Islet precursor cell (in vitro differentiated cells): ENCODE data around the gene DCC.
A peak's percentile ranks its signal among the peaks of the same experiment; 100 is the strongest.

Experiments
- DNase-seq: peaks from one replicate; pipeline ENCODE4 v3.0.0-alpha.2; 2018

DCC gene

DNA sequence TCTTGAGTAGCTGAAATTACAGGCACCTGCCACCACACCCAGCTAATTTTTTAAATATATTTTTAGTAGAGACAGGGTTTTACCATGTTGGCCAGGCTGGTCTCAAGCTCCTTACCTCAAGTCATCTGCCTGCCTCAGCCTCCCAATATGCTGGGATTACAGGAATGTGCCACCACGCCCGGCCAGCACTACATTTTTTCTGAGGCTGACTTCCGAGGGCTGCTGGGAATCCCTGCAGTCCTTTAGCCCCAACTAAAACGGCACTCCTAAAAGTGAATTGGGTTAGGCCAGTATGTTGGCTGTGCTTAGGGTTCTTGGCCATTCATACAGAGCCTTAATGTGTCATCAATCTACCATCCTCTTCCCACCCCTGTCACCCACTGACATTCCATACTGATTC, 375.4 kb downstream of the DCC start:
- DNase-seq, result peak; percentile 54

DNA sequence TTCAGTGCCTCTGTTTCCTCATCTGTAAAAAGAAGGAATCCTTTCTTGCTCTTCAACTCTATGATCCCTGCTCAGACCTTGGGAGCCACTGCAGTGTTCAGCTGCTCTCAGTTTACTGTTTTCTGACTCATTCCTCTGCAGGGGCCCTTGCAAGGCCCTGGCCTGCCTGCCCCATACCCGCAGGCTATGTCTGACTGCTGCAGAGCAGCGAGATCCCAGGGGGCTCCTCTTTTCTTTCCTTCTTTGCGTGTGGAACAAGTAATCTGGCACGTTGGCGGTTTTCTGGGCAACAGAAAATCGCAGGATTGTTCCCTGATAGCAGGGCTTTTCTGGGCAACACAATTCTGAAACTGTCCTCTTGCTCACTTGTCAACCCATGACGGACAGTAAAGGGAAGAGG, 376.0 kb downstream of the DCC start:
- DNase-seq, result peak; percentile 81

DNA sequence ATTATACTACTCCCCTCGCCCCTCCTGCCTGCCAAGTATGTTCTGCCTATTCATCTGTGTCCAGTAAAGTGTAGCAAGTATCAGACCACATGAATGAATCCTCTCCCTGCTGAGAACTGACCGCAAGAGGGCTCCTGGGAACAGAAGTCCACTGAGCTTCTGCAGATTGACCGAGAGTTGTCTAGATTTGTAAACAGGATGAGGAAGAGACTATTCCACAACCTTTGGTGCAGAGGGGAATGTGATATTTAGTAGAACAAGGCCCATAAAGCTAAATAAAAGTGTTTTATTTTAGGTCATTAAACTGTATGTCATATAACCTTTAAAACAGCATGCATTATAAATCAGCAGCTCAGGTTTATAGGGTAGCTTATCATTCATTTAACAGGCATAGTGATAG, 377.0 kb downstream of the DCC start:
- peak; percentile 60 for DNase-seq

DNA sequence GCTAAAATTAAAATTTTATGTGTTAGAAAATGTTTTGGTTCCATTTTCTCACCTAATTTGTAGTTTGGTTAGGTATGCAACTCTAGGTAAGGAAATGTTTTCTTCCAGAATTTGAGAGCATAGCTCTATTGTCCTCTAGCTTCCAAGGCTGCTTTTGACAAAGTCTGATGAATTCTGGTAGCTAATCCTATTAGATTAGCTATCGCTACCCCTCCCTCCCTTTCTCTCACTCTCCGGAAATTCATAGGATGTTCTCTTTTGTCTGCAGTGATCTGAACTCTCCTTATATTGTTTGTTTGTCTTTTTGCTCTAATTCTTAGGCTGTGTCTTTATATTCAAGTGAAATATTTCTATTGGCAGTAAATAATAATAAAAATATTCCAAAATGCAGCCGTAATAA, 382.9 kb downstream of the DCC start:
- no peak for DNase-seq

DNA sequence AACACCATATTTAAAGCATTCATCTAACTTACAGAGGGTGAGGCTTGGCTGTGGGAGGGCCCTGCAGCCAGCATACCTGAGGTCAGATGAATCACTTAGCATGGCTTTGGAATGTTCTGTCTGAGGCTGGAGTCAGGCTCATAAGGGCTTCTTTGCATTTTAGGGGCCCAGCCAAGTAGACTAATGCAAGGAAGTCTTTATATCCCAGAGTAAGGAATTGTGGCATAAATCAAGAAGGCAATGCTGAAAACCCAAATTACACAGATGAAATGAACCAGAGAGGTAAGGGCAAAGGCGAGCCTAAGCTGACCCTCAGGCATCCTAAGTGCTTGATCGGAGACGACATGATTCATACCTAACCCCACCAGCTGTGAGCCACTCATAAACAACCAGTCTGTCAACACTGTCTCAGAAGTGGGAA, 383.6 kb downstream of the DCC start:
- DNase-seq, result peak; percentile 95

DNA sequence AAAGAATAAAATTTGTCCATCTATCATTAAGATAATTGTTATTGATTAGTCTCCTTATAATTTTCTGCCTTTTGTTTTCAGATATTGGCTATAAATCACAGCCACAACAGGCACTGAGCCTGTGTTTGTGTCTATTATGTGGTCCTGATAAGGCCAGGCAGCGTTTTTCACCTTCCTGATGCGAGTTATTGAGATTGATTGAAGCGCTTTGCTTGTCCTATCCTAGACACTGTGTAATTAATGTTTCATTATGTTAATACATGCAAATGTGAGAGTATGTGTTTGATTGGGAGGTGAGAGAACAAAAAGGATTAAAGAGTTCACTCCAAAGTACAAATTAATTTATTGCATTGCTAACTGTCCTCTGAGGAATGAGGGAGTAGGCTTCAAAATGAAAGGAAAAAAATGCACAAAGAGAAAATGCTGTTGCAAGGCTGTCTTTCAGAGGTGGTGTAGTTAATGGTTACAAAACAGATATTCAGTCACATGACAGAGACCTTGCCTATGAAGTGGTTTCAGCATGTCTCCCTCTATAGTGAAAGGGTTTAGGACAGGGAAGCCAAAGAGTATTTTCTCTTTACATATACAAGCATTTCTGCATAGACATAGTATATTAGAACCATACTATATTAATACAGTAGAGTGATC, 391.1 kb downstream of the DCC start:
- DNase-seq, result no peak

DNA sequence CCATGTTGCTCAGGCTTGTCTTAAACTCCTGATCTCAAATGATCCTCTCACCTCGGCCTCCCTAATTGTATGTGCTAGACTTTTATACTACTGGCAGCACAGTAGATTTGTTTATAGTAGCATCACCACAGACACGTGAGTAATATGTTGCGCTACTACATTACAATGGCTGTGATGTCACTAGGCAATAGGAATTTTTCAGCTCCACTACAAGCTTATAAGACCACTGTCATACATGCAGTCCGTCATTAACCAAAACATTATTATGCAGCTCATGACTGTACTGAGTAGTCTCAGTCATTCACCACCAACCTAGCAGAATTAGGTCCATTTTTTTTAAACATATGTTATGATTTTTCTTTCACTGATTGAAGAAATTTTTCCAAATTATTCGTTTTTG, 398.9 kb downstream of the DCC start:
- no peak for DNase-seq

DNA sequence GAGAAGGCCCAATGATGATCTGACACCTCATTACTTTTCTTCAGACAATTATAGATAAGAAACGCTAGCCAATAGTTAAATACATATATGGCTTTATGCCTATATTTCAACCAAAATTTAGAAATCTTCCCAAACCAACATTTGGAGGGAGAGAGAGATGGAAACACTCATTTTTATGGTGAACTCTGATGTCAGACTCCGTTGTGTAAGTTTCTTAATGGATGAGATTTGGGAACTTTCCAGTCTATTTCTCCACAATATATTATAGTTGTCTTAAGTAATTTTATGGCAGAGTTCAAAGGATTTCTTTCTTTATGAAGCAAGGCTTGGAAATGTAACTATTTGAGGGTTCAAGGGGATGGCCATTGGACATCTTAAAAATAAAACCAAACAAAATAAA, 407.0 kb downstream of the DCC start:
- DNase-seq, result no peak

DNA sequence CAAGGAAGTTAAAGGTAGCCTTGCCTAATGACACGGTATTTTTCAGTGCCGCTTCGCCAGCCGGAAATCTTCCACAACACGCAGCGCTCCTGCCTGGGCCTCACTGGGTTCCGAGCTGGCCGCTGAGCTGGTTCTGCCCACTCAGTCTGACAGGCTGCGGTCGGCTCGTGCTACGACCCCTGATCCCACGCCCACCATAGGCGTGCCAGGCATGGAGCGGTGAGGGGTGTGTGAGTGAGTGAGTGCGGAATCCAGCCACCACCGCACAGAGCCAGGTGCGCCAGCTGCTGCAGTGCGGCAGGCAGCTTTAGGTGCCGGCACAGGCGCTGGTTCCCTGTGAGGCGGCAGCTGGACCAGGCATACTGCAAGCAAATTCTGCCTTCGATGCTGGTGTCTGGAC, 407.9 kb downstream of the DCC start:
- DNase-seq, result peak; percentile 44

DNA sequence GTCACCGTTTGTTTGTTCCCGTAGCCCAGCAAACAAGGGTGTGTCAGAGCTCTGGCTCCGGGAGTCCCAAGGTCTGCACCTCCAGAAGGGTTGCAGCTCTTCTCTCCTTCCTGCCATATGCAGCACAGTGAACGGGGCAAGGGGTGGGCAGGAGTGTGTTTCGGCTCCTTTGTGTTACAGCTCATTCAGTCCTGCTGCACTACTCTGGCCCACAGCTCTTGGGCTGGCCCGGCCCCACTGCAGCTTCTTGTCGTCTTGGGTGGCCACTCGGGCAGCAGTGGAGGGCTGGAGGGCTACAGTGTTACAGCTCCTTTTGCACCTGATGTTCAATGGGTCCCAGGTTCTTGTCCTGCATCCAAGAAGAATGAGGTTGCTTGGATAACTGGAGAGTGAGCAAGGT, 408.3 kb downstream of the DCC start:
- peak; percentile 43 for DNase-seq

DNA sequence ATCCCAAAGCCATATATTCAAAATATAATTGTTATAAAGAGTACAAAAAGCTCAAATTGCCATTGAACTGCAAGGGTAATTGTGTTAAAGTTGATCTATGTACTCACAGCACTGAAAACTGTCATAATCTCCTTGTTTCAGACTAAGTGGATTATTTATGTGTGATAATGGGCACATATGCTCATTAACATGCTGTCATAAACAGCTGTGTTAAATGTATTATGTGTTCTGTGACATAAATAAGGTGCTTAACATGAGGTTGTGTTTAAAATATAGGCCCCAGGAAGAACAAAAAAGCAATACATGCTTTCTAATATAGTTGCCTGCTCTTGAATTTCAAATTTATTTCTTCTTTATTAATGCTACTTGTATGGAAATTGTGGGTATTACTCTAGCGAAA, 409.5 kb downstream of the DCC start:
- no peak for DNase-seq

DNA sequence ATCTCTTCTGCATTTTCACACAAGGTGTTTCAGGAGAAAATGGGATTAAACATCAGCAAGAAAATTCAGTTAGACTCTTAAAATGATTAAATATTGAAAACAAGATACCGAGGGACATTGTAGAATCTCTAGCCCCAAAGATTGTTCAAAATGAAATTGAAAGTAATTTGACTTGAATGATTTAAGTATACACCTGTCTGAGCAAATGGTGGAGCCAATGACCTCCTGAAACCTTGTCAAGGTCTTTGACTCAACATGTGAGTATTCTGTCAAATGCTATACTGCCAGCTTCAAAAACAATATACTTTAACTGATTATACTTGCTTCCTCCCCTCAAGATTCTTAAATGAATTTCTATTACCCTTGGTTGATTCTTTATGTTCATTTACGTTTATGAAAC, 411.0 kb downstream of the DCC start:
- no peak for DNase-seq

DNA sequence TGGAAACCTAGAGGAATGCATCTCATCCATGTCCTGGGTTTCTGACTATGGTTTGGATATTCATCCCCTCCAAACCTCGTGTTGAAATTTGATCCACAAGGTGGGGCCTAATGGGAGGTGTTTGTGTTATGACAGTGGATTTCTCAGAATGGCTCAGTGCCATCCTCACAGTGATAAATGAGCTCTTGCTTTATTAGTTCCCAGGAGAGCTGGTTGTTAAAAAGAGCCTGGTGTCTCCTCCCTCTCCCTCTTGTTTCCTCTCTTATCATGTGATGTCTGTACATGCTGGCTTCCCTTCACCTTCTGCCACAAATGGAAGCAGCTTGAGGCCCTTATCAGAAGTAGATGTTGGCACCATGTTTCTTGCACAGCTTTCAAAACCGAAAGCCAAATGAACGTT, 424.3 kb downstream of the DCC start:
- no peak for DNase-seq

DNA sequence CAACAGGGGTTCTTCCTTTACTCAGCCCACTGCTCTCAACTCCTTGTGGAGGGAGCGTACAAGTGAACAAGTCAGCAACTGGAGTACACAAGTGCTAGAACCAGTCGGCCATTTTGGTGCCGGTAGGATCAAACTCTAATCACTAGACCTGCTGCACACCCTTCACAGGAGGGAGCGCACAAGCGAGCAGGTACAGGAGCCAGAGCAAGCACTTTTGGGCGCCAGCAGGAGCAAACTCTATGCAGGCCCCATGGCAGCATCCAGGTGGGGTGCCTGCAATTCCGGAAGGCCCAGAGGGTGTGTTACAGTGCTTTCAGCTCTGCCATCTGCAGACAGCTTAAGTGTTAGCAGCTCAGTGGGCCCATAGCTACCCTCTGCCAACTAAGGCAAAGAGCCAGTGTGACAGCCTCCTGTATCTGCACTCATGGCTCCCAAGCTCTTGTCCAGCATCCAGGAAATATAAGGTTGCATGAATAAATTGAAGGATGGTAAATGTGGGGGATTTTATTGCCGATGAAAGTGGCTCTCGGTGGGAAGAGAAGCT, 426.1 kb downstream of the DCC start:
- no peak for DNase-seq

DNA sequence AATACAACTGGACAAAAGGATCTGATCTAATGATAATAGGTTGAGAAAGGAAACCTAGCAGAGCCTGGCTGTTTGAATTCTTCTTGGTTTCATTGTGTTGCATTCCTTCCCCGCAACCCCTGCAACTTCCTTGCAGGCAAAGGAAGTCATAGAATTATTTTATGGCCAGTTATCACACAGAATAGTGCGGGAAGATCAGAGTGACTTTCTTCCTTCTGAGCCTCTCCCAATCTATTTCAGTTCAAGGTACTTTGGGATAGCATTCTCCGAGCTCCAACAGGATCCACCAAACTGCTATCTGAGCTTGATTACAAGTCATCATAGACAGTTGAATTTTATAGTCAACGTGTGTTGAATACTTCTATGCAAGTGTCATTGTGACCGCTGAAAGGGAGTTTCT, 441.1 kb downstream of the DCC start:
- no peak for DNase-seq

DNA sequence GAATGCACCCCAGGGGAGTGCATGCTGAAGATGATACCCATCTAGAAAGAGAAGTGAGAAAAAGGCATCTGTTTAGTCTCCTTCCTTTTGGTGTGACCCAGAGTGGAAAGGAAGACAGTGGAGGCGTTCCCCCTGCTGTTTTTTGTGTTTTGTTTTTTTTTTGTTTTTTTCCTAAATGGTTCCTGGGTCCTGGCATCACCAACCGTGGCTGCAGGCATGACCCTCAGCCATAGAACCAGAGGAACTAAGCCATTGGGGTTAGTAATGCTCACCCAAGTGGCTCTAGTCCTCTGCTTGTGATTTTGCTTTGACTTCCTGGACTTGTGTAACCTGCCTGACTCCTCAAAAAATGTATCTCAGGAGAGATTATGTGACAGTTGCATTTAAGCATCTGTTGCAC, 451.3 kb downstream of the DCC start:
- DNase-seq, result no peak

DNA sequence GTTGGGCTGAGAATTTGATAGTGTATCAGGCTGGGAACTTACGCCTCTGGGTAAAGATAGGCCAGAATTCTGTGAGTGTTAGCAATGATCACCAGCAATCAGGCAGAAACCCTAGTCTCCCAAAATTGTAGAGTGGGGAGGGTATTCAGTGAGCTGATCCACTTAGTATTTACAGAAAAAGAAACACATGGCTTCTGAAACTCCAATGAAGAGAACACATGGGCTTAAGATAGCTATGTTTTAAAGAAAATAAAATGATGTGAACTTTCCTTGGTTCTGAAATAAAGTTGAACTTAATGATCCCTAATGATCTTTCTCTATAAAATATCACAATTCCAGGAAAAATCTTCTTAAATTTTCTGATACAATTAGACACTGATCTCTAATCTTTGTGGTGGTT, 472.8 kb downstream of the DCC start:
- no peak for DNase-seq

DNA sequence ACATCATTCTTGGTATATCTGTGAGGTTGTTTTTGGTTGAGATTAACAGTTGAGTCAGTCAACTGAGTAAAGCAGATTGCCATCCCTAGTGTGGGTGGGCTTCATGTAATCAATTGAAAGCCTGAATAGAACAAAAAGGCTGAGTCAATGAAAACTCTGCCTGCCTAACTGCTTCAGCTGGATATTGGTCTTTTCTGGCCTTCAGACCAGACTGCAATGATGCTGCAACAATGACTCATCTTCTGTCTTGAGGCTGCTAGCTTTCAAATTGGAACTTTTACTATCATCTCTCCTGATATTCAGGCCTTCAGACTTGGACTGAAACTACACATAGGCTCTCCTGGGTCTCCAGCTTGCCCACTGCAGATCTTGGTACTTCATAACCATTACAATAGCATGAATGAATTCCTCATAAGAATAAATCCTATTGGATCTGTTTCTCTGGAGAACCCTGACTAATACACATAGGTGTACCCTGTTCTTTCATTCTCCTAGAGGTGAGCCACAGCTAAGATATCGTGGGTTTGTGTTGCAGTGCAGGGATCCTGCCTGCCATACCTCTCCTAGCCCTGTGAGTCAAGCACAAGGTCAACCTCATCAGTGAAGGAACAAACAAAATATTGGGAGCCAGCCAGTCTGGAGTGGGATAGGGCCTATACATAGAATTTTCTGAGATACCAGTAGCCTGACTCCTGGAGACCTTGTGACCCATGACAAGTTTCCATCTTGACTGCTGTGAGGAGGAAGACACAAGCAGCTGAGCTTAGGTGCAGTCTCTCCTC, 473.8 kb downstream of the DCC start:
- peak; percentile 54 for DNase-seq

DNA sequence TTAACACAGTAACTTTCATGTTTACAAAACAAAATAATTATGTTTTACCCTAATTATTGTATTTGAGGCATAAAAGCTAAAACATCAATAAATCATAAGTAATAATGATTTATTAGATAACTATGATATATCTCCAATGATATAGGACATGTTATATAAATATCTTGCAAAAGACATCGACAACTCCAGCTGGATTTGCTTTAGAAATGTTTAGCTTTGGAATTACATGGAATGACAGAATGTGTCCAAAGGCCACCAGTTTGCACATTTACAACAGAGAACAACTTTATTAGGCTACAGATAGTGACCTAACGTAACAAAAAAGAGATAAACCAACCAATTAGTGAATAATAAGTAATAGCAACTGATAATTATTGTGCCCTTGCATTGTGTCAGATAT, 475.7 kb downstream of the DCC start:
- DNase-seq, result no peak

DNA sequence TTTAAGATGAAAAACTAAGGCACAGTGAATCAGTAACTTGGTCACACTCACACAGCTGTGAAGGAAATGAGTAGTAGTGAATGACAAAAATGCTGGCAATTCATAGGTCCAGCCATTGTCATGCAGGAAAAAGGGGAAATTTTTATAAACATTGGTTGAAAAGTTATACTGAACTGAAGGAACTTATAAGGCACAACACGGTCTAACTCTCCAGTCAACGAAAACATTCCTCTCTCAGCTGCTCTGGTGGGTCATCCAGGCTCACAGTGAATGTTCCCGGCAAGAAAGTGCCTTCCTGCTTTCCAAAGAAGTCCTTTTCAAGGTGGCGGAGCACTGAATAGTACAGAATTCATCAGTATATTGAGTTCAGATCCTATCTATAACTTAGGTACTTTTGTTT, 476.1 kb downstream of the DCC start:
- no peak for DNase-seq

DNA sequence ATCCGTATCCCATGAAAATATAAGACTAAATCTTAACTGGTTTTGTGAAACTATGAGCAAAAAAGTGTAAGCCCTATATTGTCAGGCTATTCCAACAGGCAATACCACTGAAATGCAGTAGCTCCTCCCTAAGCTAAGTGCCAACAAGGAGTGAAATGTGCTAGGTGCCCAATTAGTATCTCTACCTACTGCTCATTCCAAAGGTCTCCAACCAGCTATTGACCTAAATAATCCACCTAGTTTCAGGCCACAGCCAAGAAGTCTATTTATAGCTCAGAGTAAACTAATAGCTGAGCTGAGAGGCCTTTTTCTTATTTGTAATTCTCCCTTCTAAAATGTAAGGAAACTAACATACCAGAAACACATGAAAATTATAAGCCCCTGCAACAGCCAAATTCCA, 482.2 kb downstream of the DCC start:
- no peak for DNase-seq

DNA sequence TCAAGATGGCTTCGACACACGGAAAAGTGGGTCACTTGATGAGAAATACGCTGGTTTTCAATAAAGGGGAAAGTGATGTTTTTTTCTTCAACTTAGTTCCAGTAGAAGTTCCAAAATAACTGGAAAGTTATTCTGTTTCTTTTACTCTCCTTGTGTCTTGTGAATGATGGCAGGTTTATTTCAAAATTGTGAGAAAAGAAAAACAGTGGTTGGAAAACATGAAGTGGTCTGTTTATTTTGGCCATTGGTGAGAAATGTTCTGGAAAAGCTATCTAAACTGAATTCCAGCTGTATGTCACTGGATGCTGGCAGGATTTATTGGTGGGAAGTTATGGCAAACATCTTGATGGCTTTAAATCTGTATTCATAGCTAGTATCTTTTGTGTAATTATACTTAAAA, 484.1 kb downstream of the DCC start:
- no peak for DNase-seq

DNA sequence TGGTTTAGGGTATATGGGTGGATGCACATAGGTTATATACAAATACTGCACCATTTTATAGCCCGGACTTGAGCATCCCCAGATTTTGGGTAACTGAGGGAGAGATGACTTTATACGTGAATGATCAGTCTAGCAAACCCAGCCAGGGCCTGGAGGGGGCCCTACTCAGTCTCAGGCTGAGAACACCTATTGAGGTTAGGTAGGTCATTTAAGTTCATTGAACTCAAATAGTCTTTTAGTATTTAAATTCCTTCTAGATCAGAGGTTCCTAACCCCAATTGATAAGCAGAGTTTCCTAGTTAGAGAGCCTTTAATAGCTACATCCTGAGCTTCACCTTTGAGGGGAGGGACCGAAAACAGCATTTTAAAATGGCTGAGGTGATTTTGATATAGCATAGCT, 487.0 kb downstream of the DCC start:
- no peak for DNase-seq

DNA sequence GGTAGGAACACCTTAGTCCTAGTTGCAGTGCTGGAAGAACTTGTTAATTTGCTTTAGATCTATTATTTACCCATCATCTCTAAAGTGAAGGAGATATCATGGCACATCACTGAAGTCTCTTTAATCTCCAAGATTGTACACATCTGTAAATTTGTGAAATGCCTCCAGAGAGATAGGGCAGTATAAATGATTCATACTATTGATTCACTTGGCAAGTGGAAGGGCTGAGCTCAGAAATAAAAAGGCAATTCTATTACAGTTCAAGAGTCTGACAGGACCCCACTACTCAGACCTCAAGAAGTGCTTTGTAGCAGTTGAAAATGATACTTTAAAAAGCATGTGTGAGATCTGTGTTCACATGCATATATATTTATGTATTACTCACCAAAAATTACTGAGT, 489.3 kb downstream of the DCC start:
- DNase-seq, result no peak
